SK-N-SH (cell line): ENCODE measurements around the gene C12orf75. TPM values are rescaled to one million over a fixed set of nuclear protein-coding genes. Genes with fewer than 3 reads are reported as not detected.
A peak's percentile ranks its signal among the peaks of the same experiment; 100 is the strongest.

Experiments used
- CTCF ChIA-PET: fragments of 300-600, 350-600 bp; formaldehyde crosslinking; extraction: SDS; loops from one replicate; lab custom pipeline; 2021; lab: Yijun Ruan, JAX
- POLR2A ChIA-PET: fragments of 350-600 bp; sonication (Branson Sonifier 250); formaldehyde crosslinking; extraction: SDS; loops from one replicate; lab custom pipeline; 2020; ENCODE audit warnings: antibody characterized with exemption, inconsistent platforms; lab: Yijun Ruan, JAX
- DNase-seq: peaks from one replicate; pipeline ENCODE4 v3.0.0; 2012
- H2AFZ ChIP-seq: fragments of 200-600 bp; sonication (generic); 2 replicates; pipeline ENCODE4 v1.8.1; 2016; ENCODE audit warnings: antibody characterized with exemption, mild to moderate bottlenecking, low read depth
- H3F3A ChIP-seq: fragments of 200-600 bp; sonication (generic); replicated peaks from 2 replicates; pipeline ENCODE3; 2016; ENCODE audit warnings: antibody characterized with exemption, mild to moderate bottlenecking; ENCODE audit not compliant: insufficient read depth
- H3K27ac ChIP-seq, 2 experiments: fragments of 200-500 bp in 1 of 2; fragments of 200-600 bp in 1 of 2; sonication (Bioruptor generic) in 1 of 2; sonication (generic), shearing (Covaris generic) in 1 of 2; 2 replicates each; pipeline versions ENCODE4 v1.5.1 to v1.6.1; 2014 to 2016; ENCODE audit warnings: low read depth in 2 of 2, inconsistent platforms in 1 of 2, low read length in 1 of 2, mild to moderate bottlenecking in 1 of 2, mixed read lengths in 1 of 2
- H3K27me3 ChIP-seq: fragments of 200-600 bp; sonication (generic), shearing (Covaris generic); 2 replicates; pipeline ENCODE4 v1.6.1; 2016; ENCODE audit warnings: mixed run types; ENCODE audit not compliant: insufficient read depth
- H3K36me3 ChIP-seq, 2 experiments: fragments of 200-500 bp in 1 of 2; fragments of 200-600 bp in 1 of 2; sonication (Bioruptor generic) in 1 of 2; sonication (generic) in 1 of 2; replicated peaks in 1 of 2; 2 replicates each; pipeline versions ENCODE3 to v1.5.1; 2014 to 2016; ENCODE audit warnings: low read length in 1 of 2, mild to moderate bottlenecking in 1 of 2; ENCODE audit not compliant: insufficient read depth in 2 of 2, control insufficient read depth in 1 of 2
- H3K4me1 ChIP-seq, 2 experiments: fragments of 200-500 bp in 1 of 2; fragments of 200-600 bp in 1 of 2; sonication (Bioruptor generic) in 1 of 2; sonication (generic), shearing (Covaris generic) in 1 of 2; 2 replicates each; pipeline versions ENCODE4 v1.5.1 to v1.6.1; 2014 to 2016; ENCODE audit warnings: low read depth in 1 of 2, low read length in 1 of 2, mixed run types in 1 of 2; ENCODE audit not compliant: insufficient read depth in 2 of 2, control insufficient read depth in 1 of 2
- H3K4me2 ChIP-seq: fragments of 200-600 bp; sonication (generic), shearing (Covaris generic); 2 replicates; pipeline ENCODE4 v1.6.1; 2017; ENCODE audit warnings: mixed run types
- H3K4me3 ChIP-seq, 2 experiments: fragments of 200-500 bp in 1 of 2; fragments of 200-600 bp in 1 of 2; sonication (Bioruptor generic) in 1 of 2; sonication (generic), shearing (Covaris generic) in 1 of 2; 2 replicates each; pipeline versions ENCODE4 v1.5.1 to v1.8.1; 2014 to 2016; ENCODE audit warnings: low read depth in 2 of 2, inconsistent platforms in 1 of 2, low read length in 1 of 2, mild to moderate bottlenecking in 1 of 2, mixed read lengths in 1 of 2, moderate library complexity in 1 of 2
- H3K79me2 ChIP-seq: fragments of 200-600 bp; sonication (generic); 2 replicates; pipeline ENCODE4 v1.8.1; 2017; ENCODE audit warnings: mild to moderate bottlenecking; ENCODE audit not compliant: insufficient read depth
- H3K9ac ChIP-seq: fragments of 200-600 bp; sonication (generic); 2 replicates; pipeline ENCODE4 v1.6.1; 2017; ENCODE audit warnings: mixed run types
- H3K9me2 ChIP-seq: fragments of 200-600 bp; sonication (generic); 2 replicates; pipeline ENCODE4 v1.6.1; 2017; ENCODE audit warnings: mixed run types
- H3K9me3 ChIP-seq: fragments of 200-600 bp; sonication (generic); 2 replicates; pipeline ENCODE4 v1.6.1; 2017; ENCODE audit warnings: mixed run types, mild to moderate bottlenecking, moderate library complexity
- H4K20me1 ChIP-seq: fragments of 200-600 bp; sonication (generic); 2 replicates; pipeline ENCODE4 v1.6.1; 2017; ENCODE audit warnings: mild to moderate bottlenecking, mixed run types; ENCODE audit not compliant: insufficient read depth
- ELF1 ChIP-seq: IDR thresholded peaks from 2 replicates; pipeline ENCODE4 v1.4.0; 2012
- NFIC ChIP-seq: IDR thresholded peaks from 2 replicates; pipeline ENCODE4 v1.4.0; 2012; ENCODE audit warnings: borderline replicate concordance
- POLR2AphosphoS5 ChIP-seq: IDR thresholded peaks from 2 replicates; pipeline ENCODE4 v1.6.1; 2012; ENCODE audit warnings: low read depth, low read length
- RFX5 ChIP-seq: IDR thresholded peaks from 2 replicates; pipeline ENCODE4 v1.6.1; 2012; ENCODE audit warnings: mild to moderate bottlenecking, improper control_type of control experiment, low read length
- SMC3 ChIP-seq: IDR thresholded peaks from 2 replicates; pipeline ENCODE4 v1.6.1; 2012; ENCODE audit warnings: low read depth, low read length, improper control_type of control experiment
- WGBS: methylation state at CpG from one replicate; pipeline ENCODE4 v1.1.6; 2017; ENCODE audit warnings: low lambda C conversion rate; 5-methylcytosine and 5-hydroxymethylcytosine counted together
- polyA plus RNA-seq, 3 experiments: library from polyadenylated mRNA; depleted of rRNA; stranded (reverse); fragments of >200 nt; gene quantifications; 2 replicates each; pipeline ENCODE4 v1.2.3, GENCODE V29; 2012
- TF ChIP-seq, protein P1 (sequence below): fragments of 200-600 bp; sonication (generic); IDR thresholded peaks from 2 replicates; pipeline ENCODE4 v1.6.1; 2017; ENCODE audit warnings: antibody characterized with exemption, mild to moderate bottlenecking, moderate library complexity
- TF ChIP-seq, protein P2 (sequence below): IDR thresholded peaks from 2 replicates; pipeline ENCODE4 v1.4.0; 2012; ENCODE audit warnings: low read depth, borderline replicate concordance
- TF ChIP-seq, protein P3 (sequence below): IDR thresholded peaks from 2 replicates; pipeline ENCODE4; 2012
- TF ChIP-seq, protein P4 (sequence below): fragments of 150-350 bp; IDR thresholded peaks from 2 replicates; pipeline ENCODE4 v1.6.1; 2016; ENCODE audit warnings: mild to moderate bottlenecking, low read depth, low read length
- TF ChIP-seq, protein P5 (sequence below): IDR thresholded peaks from 2 replicates; pipeline ENCODE4 v1.6.1; 2012; ENCODE audit warnings: mild to moderate bottlenecking, low read depth, low read length, moderate library complexity

The C12orf75 gene
- polyA plus RNA-seq, 1 of the 3 experiments (the other 2 are of a cell fraction): 221 TPM

DNA sequence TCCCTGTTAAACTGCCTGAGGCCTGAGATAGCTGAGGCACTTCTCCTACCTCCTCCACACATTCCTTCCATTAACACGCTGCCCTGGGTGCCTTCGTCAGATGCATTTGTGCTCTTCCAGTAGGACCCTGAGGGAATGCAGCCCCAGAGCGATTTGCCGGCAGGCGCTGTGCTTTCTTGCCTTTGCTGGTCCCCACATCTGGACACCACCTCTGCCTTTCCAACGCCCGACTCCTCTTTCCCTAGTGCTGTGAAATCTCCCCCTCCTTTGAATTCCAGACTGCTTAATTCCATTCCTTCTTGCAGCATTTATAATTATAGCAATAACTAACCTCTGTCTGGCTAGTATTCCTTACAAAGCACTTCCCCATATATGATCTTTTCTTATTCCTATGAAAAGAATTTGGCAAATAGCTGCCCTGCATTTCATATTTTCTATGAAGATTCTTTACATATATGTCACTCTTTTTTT, 88.4 kb downstream of the C12orf75 start:
- 85% methylated on average over 7 of the region's 7 CpGs for WGBS
- Histone ChIP-seq H3K9me2 (no peaks in the 10 kb centered on the region), H4K20me1 (no peaks in the 10 kb centered on the region), H3K9ac (peak overlapping the region; percentile 22; the same call in 1 of the 2 replicates), H3K4me3 (no peak overlapping the region), H3K4me1 (peaks cover 0 to 7% of the 10 kb centered on the region in 2 experiments; a peak in 2 of 4 replicates), H3K27ac (peak overlapping the region in 1 of 2 experiments; percentile 64; a peak in 2 of 4 replicates), H3K36me3 (no peaks in the 10 kb centered on the region), H3K4me2 (no peak overlapping the region), H3F3A (peaks cover 11% of the 10 kb centered on the region), H3K27me3 (no peaks in the 10 kb centered on the region), H2AFZ (no peak overlapping the region; the same call in 1 of the 2 replicates), H3K79me2 (no peaks in the 10 kb centered on the region), H3K9me3 (no peaks in the 10 kb centered on the region)
- POLR2A ChIA-PET: no interaction called here
- CTCF ChIA-PET: interaction anchor here (0.5 to 3.5 kb wide), 5 partner anchors 9 to 833 kb away, joined by 3 to 26 read pairs (median 4); no protein-coding TSS in a partner anchor
- TF ChIP-seq NFIC (no peak), POLR2AphosphoS5 (no peak)
- TF ChIP-seq, protein P1, sequence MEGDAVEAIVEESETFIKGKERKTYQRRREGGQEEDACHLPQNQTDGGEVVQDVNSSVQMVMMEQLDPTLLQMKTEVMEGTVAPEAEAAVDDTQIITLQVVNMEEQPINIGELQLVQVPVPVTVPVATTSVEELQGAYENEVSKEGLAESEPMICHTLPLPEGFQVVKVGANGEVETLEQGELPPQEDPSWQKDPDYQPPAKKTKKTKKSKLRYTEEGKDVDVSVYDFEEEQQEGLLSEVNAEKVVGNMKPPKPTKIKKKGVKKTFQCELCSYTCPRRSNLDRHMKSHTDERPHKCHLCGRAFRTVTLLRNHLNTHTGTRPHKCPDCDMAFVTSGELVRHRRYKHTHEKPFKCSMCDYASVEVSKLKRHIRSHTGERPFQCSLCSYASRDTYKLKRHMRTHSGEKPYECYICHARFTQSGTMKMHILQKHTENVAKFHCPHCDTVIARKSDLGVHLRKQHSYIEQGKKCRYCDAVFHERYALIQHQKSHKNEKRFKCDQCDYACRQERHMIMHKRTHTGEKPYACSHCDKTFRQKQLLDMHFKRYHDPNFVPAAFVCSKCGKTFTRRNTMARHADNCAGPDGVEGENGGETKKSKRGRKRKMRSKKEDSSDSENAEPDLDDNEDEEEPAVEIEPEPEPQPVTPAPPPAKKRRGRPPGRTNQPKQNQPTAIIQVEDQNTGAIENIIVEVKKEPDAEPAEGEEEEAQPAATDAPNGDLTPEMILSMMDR: no peak
- TF ChIP-seq, protein P2, sequence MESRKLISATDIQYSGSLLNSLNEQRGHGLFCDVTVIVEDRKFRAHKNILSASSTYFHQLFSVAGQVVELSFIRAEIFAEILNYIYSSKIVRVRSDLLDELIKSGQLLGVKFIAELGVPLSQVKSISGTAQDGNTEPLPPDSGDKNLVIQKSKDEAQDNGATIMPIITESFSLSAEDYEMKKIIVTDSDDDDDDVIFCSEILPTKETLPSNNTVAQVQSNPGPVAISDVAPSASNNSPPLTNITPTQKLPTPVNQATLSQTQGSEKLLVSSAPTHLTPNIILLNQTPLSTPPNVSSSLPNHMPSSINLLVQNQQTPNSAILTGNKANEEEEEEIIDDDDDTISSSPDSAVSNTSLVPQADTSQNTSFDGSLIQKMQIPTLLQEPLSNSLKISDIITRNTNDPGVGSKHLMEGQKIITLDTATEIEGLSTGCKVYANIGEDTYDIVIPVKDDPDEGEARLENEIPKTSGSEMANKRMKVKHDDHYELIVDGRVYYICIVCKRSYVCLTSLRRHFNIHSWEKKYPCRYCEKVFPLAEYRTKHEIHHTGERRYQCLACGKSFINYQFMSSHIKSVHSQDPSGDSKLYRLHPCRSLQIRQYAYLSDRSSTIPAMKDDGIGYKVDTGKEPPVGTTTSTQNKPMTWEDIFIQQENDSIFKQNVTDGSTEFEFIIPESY: no peak
- no peak for DNase-seq

DNA sequence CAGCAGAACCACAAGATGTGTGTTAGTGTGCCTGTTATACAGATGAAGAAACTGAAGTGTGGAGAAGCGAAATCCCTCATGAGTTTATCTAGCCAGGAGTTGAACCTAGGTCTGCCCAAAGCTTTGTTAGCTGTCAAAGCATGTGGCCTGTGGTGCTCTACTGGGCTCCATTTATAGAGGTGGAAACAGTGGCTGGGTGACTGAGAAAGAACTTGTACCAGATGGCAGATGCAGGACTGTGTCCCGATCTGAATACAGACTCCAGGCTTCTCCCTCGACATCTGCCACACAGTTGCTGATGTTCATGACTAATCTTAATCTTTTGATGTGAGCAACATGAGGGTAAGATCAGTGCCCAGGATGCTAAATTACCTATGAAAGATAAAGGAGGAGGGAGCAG, 89.1 kb downstream of the C12orf75 start:
- ChIA-PET CTCF (interaction anchor here (0.5 to 2.4 kb wide), 6 partner anchors 17 to 832 kb away, joined by 4 to 72 read pairs (median 4); no protein-coding TSS in a partner anchor), POLR2A (no interaction called here)
- Histone ChIP-seq H3K4me2 (no peak overlapping the region), H3K4me1 (peaks cover 0 to 7% of the 10 kb centered on the region in 2 experiments; a peak in 2 of 4 replicates), H3F3A (peaks cover 16% of the 10 kb centered on the region), H3K27ac (peak overlapping the region in 1 of 2 experiments; percentile 64; a peak in 2 of 4 replicates), H3K27me3 (no peaks in the 10 kb centered on the region), H3K4me3 (no peak overlapping the region), H3K9ac (no peak overlapping the region), H3K36me3 (no peaks in the 10 kb centered on the region), H2AFZ (no peak overlapping the region), H3K9me2 (no peaks in the 10 kb centered on the region), H4K20me1 (no peaks in the 10 kb centered on the region), H3K79me2 (no peaks in the 10 kb centered on the region), H3K9me3 (no peaks in the 10 kb centered on the region)
- no peak for DNase-seq
- WGBS: 87% methylated on average over 3 of the region's 3 CpGs
- TF ChIP-seq RFX5 (no peak), SMC3 (no peak), ELF1 (no peak)
- TF ChIP-seq, protein P2: no peak
- TF ChIP-seq, protein P3, sequence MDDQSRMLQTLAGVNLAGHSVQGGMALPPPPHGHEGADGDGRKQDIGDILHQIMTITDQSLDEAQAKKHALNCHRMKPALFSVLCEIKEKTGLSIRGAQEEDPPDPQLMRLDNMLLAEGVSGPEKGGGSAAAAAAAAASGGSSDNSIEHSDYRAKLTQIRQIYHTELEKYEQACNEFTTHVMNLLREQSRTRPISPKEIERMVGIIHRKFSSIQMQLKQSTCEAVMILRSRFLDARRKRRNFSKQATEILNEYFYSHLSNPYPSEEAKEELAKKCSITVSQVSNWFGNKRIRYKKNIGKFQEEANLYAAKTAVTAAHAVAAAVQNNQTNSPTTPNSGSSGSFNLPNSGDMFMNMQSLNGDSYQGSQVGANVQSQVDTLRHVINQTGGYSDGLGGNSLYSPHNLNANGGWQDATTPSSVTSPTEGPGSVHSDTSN: no peak
- TF ChIP-seq, protein P1: no peak
- TF ChIP-seq, protein P4, sequence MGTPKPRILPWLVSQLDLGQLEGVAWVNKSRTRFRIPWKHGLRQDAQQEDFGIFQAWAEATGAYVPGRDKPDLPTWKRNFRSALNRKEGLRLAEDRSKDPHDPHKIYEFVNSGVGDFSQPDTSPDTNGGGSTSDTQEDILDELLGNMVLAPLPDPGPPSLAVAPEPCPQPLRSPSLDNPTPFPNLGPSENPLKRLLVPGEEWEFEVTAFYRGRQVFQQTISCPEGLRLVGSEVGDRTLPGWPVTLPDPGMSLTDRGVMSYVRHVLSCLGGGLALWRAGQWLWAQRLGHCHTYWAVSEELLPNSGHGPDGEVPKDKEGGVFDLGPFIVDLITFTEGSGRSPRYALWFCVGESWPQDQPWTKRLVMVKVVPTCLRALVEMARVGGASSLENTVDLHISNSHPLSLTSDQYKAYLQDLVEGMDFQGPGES: no peak
- TF ChIP-seq, protein P5, sequence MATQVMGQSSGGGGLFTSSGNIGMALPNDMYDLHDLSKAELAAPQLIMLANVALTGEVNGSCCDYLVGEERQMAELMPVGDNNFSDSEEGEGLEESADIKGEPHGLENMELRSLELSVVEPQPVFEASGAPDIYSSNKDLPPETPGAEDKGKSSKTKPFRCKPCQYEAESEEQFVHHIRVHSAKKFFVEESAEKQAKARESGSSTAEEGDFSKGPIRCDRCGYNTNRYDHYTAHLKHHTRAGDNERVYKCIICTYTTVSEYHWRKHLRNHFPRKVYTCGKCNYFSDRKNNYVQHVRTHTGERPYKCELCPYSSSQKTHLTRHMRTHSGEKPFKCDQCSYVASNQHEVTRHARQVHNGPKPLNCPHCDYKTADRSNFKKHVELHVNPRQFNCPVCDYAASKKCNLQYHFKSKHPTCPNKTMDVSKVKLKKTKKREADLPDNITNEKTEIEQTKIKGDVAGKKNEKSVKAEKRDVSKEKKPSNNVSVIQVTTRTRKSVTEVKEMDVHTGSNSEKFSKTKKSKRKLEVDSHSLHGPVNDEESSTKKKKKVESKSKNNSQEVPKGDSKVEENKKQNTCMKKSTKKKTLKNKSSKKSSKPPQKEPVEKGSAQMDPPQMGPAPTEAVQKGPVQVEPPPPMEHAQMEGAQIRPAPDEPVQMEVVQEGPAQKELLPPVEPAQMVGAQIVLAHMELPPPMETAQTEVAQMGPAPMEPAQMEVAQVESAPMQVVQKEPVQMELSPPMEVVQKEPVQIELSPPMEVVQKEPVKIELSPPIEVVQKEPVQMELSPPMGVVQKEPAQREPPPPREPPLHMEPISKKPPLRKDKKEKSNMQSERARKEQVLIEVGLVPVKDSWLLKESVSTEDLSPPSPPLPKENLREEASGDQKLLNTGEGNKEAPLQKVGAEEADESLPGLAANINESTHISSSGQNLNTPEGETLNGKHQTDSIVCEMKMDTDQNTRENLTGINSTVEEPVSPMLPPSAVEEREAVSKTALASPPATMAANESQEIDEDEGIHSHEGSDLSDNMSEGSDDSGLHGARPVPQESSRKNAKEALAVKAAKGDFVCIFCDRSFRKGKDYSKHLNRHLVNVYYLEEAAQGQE: no peak
